ENCODE data around the gene PRKCG.

DNA sequence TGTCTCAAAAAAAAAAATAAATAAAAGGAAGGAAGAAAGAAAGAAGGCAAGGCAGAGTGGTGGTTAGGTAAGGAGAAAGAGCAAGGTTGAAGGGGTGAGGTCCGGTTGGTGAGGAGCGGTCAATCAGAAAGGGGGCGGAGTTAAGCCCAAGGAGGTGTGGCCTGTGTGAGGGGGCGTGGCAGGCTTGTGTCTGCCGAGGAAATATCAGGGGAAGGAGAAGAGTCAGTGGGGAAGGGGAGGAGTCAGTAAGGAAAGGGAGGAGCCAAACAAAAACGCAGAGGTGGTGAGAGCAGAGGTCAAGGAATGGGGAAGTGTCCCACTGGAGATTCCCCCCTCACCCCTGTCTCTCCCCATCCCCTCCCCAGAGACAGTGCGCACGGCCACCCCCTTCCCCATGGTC is 33.0 kb downstream of the PRKCG start:
- TF ChIP-seq, protein P1, sequence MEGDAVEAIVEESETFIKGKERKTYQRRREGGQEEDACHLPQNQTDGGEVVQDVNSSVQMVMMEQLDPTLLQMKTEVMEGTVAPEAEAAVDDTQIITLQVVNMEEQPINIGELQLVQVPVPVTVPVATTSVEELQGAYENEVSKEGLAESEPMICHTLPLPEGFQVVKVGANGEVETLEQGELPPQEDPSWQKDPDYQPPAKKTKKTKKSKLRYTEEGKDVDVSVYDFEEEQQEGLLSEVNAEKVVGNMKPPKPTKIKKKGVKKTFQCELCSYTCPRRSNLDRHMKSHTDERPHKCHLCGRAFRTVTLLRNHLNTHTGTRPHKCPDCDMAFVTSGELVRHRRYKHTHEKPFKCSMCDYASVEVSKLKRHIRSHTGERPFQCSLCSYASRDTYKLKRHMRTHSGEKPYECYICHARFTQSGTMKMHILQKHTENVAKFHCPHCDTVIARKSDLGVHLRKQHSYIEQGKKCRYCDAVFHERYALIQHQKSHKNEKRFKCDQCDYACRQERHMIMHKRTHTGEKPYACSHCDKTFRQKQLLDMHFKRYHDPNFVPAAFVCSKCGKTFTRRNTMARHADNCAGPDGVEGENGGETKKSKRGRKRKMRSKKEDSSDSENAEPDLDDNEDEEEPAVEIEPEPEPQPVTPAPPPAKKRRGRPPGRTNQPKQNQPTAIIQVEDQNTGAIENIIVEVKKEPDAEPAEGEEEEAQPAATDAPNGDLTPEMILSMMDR (conservative IDR thresholded peaks at IDR 0.05), result no peak
- no peak for TF ChIP-seq ZFX (IDR thresholded peaks at IDR 0.05)
